Liver (tissue), 9 donors: ENCODE results near the gene OSBPL9. TPM values are rescaled to one million over a fixed set of nuclear protein-coding genes. Genes with fewer than 3 reads are reported as not detected.
"Not testable (repeated sequence)": the region's sequence is repeated elsewhere in the genome, so short reads cannot be mapped to it uniquely, and the experiment has no call there.

Experiments
- DNase-seq: peaks from one replicate; pipeline ENCODE4 v3.0.0-alpha.2; 2017; ENCODE audit warnings: low spot score
- H3K27ac ChIP-seq, 2 donors: one replicate each; pipeline ENCODE4 v1.7.0; 2013; ENCODE audit warnings: inconsistent platforms in 2 of 2, low read length in 2 of 2, control low read depth in 1 of 2, low read depth in 1 of 2, mild to moderate bottlenecking in 1 of 2
- H3K27me3 ChIP-seq, 4 donors: one replicate each; pipeline versions ENCODE4 v1.6.1 to v1.7.0; 2013; ENCODE audit warnings: low read length in 3 of 4, inconsistent platforms in 1 of 4, mild to moderate bottlenecking in 1 of 4, moderate library complexity in 1 of 4; ENCODE audit not compliant: control insufficient read depth in 4 of 4, insufficient read depth in 4 of 4
- H3K36me3 ChIP-seq, 4 donors: one replicate each; pipeline versions ENCODE4 v1.6.1 to v1.7.0; 2013; ENCODE audit warnings: low read length in 3 of 4, mild to moderate bottlenecking in 3 of 4, low read depth in 1 of 4, moderate library complexity in 1 of 4; ENCODE audit not compliant: control insufficient read depth in 4 of 4, insufficient read depth in 3 of 4
- H3K4me1 ChIP-seq, 4 donors: one replicate each; pipeline versions ENCODE4 v1.6.1 to v1.7.0; 2013; ENCODE audit warnings: low read length in 3 of 4, mild to moderate bottlenecking in 3 of 4, moderate library complexity in 1 of 4; ENCODE audit not compliant: control insufficient read depth in 4 of 4, insufficient read depth in 4 of 4
- H3K4me3 ChIP-seq, 3 donors: one replicate each; pipeline versions ENCODE4 v1.6.1 to v1.7.0; 2013; ENCODE audit warnings: low read length in 3 of 3, control low read depth in 1 of 3, low read depth in 1 of 3, mild to moderate bottlenecking in 1 of 3
- H3K9ac ChIP-seq, 2 donors: one replicate each; pipeline ENCODE4 v1.7.0; 2013; ENCODE audit warnings: low read length in 2 of 2, mild to moderate bottlenecking in 2 of 2, moderate library complexity in 2 of 2, control low read depth in 1 of 2, low read depth in 1 of 2
- H3K9me3 ChIP-seq, 4 donors: one replicate each; pipeline versions ENCODE4 v1.6.1 to v1.7.0; 2013; ENCODE audit warnings: low read length in 3 of 4; ENCODE audit not compliant: control insufficient read depth in 4 of 4
- EGR1 ChIP-seq, 2 donors: IDR thresholded peaks; 2 replicates each; pipeline ENCODE4 v1.6.1; 2016 to 2018; ENCODE audit warnings: antibody characterized with exemption in 2 of 2, low read depth in 2 of 2
- FOXA1 ChIP-seq: IDR thresholded peaks from 2 replicates; pipeline ENCODE4 v1.6.1; 2016; ENCODE audit warnings: antibody characterized with exemption
- FOXA2 ChIP-seq: IDR thresholded peaks from 2 replicates; pipeline ENCODE4 v1.6.1; 2016; ENCODE audit warnings: antibody characterized with exemption
- GABPA ChIP-seq, 2 donors: IDR thresholded peaks in 1 of 2; conservative IDR thresholded peaks in 1 of 2; 2 replicates each; pipeline ENCODE4 v1.6.1; 2016; ENCODE audit warnings: antibody characterized with exemption in 2 of 2, mild to moderate bottlenecking in 1 of 2, moderate library complexity in 1 of 2
- HNF4A ChIP-seq, 2 donors: conservative IDR thresholded peaks; 2 replicates each; pipeline ENCODE4 v1.6.1; 2016; ENCODE audit warnings: antibody characterized with exemption in 2 of 2, mild to moderate bottlenecking in 2 of 2
- JUND ChIP-seq, 2 donors: IDR thresholded peaks; 2 replicates each; pipeline ENCODE4 v1.6.1; 2016; ENCODE audit warnings: antibody characterized with exemption in 2 of 2
- NR2F2 ChIP-seq: IDR thresholded peaks from 2 replicates; pipeline ENCODE4 v1.6.1; 2016; ENCODE audit warnings: antibody characterized with exemption
- RAD21 ChIP-seq, 2 donors: IDR thresholded peaks; 2 replicates each; pipeline ENCODE4 v1.6.1; 2016; ENCODE audit warnings: antibody characterized with exemption in 2 of 2, mild to moderate bottlenecking in 2 of 2
- RXRA ChIP-seq, 2 donors: IDR thresholded peaks; 2 replicates each; pipeline ENCODE4 v1.6.1; 2017 to 2018; ENCODE audit warnings: antibody characterized with exemption in 2 of 2, mild to moderate bottlenecking in 1 of 2
- TAF1 ChIP-seq: conservative IDR thresholded peaks from 2 replicates; pipeline ENCODE4 v1.6.1; 2016; ENCODE audit warnings: antibody characterized with exemption, mild to moderate bottlenecking
- YY1 ChIP-seq: IDR thresholded peaks from 2 replicates; pipeline ENCODE4 v1.6.1; 2016; ENCODE audit warnings: antibody characterized with exemption, mild to moderate bottlenecking
- WGBS: extraction: QIAGEN DNeasy Blood & Tissue Kit; methylation state at CpG from one replicate; pipeline ENCODE4 v1.1.7; 2013; 5-methylcytosine and 5-hydroxymethylcytosine counted together
- polyA plus RNA-seq, 2 donors: library from polyadenylated mRNA; stranded (reverse) in 1 of 2; unstranded in 1 of 2; fragments of 200-250 nt in 1 of 2; fragments of >200 nt in 1 of 2; fragmentation: Nextera tagmentation in 1 of 2; extraction: Ambion mirVana in 1 of 2; gene quantifications; one replicate each; pipeline versions ENCODE4 v1.2.1 to v1.2.3, GENCODE V29; 2013 to 2015
- total RNA-seq, 2 donors: library from RNA; depleted of rRNA; stranded (reverse); fragments of >200 nt; gene quantifications; one replicate each; pipeline ENCODE4 v1.2.3, GENCODE V29; 2014
- TF ChIP-seq, protein P1 (sequence below): IDR thresholded peaks from 2 replicates; pipeline ENCODE4 v1.6.1; 2016; ENCODE audit warnings: antibody characterized with exemption
- TF ChIP-seq, protein P2 (sequence below): fragments of 150-350 bp; IDR thresholded peaks from 2 replicates; pipeline ENCODE4 v1.5.1; 2017; ENCODE audit warnings: improper control_type of control experiment, low read depth, low read length; ENCODE audit not compliant: missing input control
- TF ChIP-seq, protein P3 (sequence below): IDR thresholded peaks from 2 replicates; pipeline ENCODE4 v1.6.1; 2016; ENCODE audit warnings: antibody characterized with exemption, mild to moderate bottlenecking
- TF ChIP-seq, protein P4 (sequence below): IDR thresholded peaks from 2 replicates; pipeline ENCODE4 v1.6.1; 2016; ENCODE audit warnings: antibody characterized with exemption
- donor health status: healthy.
- donor health status: healthy.
- donor health status: healthy.
- donor health status: healthy.
- donor health status: healthy.

Gene OSBPL9
- total and polyA plus RNA-seq, 4 donors = 52.1 to 129 (median 60.4) TPM

DNA sequence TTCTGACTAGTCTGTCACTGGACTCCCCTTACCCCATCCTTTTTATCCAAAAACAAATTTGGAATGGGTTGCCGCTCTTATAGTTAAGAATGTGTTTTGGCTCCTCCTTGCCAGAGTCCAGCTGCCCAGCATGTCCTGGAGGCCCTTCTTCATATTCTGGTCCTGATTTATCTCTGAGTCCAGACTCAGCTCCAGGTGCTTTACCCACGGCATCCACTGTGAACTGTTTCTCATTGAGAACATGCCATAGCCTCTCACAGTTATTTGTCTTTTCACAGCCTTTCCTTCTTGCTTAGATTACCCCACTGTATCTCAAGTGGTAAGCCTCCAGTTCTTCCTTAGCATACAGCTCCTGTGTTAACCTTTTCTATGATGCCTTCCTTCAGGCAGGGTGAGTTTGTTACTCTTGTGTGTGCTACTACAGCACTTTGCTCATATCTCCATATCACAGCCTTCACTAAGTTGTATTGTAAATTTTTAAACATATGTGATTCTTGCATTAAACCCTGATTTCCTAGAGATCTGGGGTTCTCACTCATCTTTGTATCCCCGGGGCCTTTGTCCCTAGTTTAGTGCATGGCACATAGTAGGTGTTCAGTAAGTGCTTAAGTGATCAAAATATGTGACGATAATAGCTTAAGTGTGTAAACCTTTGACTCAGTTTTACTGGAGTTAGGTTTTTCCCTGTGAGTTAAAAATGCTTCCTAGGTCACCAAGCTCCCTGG, 116.0 kb downstream of the OSBPL9 start:
- no peak for TF ChIP-seq YY1
- no peak for TF ChIP-seq NR2F2
- TF ChIP-seq, protein P1, sequence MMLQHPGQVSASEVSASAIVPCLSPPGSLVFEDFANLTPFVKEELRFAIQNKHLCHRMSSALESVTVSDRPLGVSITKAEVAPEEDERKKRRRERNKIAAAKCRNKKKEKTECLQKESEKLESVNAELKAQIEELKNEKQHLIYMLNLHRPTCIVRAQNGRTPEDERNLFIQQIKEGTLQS = no peak
- no peak for TF ChIP-seq TAF1
- TF ChIP-seq, protein P2, sequence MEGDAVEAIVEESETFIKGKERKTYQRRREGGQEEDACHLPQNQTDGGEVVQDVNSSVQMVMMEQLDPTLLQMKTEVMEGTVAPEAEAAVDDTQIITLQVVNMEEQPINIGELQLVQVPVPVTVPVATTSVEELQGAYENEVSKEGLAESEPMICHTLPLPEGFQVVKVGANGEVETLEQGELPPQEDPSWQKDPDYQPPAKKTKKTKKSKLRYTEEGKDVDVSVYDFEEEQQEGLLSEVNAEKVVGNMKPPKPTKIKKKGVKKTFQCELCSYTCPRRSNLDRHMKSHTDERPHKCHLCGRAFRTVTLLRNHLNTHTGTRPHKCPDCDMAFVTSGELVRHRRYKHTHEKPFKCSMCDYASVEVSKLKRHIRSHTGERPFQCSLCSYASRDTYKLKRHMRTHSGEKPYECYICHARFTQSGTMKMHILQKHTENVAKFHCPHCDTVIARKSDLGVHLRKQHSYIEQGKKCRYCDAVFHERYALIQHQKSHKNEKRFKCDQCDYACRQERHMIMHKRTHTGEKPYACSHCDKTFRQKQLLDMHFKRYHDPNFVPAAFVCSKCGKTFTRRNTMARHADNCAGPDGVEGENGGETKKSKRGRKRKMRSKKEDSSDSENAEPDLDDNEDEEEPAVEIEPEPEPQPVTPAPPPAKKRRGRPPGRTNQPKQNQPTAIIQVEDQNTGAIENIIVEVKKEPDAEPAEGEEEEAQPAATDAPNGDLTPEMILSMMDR = no peak
- TF ChIP-seq JUND (IDR thresholded peaks at IDR 0.05) = no peak
- TF ChIP-seq, protein P3, sequence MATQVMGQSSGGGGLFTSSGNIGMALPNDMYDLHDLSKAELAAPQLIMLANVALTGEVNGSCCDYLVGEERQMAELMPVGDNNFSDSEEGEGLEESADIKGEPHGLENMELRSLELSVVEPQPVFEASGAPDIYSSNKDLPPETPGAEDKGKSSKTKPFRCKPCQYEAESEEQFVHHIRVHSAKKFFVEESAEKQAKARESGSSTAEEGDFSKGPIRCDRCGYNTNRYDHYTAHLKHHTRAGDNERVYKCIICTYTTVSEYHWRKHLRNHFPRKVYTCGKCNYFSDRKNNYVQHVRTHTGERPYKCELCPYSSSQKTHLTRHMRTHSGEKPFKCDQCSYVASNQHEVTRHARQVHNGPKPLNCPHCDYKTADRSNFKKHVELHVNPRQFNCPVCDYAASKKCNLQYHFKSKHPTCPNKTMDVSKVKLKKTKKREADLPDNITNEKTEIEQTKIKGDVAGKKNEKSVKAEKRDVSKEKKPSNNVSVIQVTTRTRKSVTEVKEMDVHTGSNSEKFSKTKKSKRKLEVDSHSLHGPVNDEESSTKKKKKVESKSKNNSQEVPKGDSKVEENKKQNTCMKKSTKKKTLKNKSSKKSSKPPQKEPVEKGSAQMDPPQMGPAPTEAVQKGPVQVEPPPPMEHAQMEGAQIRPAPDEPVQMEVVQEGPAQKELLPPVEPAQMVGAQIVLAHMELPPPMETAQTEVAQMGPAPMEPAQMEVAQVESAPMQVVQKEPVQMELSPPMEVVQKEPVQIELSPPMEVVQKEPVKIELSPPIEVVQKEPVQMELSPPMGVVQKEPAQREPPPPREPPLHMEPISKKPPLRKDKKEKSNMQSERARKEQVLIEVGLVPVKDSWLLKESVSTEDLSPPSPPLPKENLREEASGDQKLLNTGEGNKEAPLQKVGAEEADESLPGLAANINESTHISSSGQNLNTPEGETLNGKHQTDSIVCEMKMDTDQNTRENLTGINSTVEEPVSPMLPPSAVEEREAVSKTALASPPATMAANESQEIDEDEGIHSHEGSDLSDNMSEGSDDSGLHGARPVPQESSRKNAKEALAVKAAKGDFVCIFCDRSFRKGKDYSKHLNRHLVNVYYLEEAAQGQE = no peak
- TF ChIP-seq, protein P4, sequence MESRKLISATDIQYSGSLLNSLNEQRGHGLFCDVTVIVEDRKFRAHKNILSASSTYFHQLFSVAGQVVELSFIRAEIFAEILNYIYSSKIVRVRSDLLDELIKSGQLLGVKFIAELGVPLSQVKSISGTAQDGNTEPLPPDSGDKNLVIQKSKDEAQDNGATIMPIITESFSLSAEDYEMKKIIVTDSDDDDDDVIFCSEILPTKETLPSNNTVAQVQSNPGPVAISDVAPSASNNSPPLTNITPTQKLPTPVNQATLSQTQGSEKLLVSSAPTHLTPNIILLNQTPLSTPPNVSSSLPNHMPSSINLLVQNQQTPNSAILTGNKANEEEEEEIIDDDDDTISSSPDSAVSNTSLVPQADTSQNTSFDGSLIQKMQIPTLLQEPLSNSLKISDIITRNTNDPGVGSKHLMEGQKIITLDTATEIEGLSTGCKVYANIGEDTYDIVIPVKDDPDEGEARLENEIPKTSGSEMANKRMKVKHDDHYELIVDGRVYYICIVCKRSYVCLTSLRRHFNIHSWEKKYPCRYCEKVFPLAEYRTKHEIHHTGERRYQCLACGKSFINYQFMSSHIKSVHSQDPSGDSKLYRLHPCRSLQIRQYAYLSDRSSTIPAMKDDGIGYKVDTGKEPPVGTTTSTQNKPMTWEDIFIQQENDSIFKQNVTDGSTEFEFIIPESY = no peak
- TF ChIP-seq HNF4A (conservative IDR thresholded peaks at IDR 0.05) = no peak
- TF ChIP-seq RAD21 (IDR thresholded peaks at IDR 0.05) = no peak
- no peak for TF ChIP-seq FOXA1
- TF ChIP-seq EGR1 (IDR thresholded peaks at IDR 0.05; ENCODE audit: low read depth in 2 of 2) = no peak
- TF ChIP-seq FOXA2 = no peak
- TF ChIP-seq RXRA (IDR thresholded peaks at IDR 0.05) = no peak
- TF ChIP-seq GABPA (IDR thresholded peaks at IDR 0.05 in 1 of 2, conservative IDR thresholded peaks at IDR 0.05 in 1 of 2) = no peak
- H3K9ac ChIP-seq = no peak overlapping the region
- H3K4me1 ChIP-seq = peaks cover 15 to 58% (median 25%) of the 10 kb centered on the region in 4 donors
- H3K27ac ChIP-seq = peak overlapping the region in 1 of 2 donors; percentile 8
- H3K4me3 ChIP-seq = no peak overlapping the region
- H3K27me3 ChIP-seq = no peaks in the 10 kb centered on the region
- DNase-seq = no peak
- 96% methylated on average over 4 of the region's 4 CpGs for WGBS
- H3K9me3 ChIP-seq = no peaks in the 10 kb centered on the region
- H3K36me3 ChIP-seq = no peaks in the 10 kb centered on the region

DNA sequence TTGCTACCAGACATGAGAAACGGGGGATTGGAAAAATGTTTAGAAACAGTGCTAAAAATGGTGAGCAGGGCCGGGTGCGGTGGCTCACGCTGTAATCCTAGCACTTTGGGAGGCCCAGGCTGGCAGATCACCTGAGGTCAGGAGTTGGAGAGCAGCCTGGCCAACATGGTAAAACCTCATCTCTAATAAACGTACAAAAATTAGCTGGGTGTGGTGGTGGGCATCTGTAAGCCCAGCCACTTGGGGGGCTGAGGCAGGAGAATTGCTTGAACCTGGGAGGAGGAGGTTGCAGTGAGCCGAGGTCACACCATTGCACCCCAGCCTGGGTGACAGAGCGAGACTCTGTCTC, 116.5 kb downstream of the OSBPL9 start:
- Histone ChIP-seq H3K4me1 (peaks cover 13 to 55% (median 26%) of the 10 kb centered on the region in 4 donors), H3K27ac (peak overlapping the region in 1 of 2 donors; percentile 8)
- not testable (repeated sequence) for H3K4me3 ChIP-seq, H3K9me3 ChIP-seq, H3K27me3 ChIP-seq, H3K36me3 ChIP-seq, DNase-seq, H3K9ac ChIP-seq
- WGBS = 75% methylated on average over 7 of the region's 7 CpGs
- TF ChIP-seq, protein P3 = peak; percentile 25
